ENCODE results near the gene DBNL.

DBNL gene

DNA sequence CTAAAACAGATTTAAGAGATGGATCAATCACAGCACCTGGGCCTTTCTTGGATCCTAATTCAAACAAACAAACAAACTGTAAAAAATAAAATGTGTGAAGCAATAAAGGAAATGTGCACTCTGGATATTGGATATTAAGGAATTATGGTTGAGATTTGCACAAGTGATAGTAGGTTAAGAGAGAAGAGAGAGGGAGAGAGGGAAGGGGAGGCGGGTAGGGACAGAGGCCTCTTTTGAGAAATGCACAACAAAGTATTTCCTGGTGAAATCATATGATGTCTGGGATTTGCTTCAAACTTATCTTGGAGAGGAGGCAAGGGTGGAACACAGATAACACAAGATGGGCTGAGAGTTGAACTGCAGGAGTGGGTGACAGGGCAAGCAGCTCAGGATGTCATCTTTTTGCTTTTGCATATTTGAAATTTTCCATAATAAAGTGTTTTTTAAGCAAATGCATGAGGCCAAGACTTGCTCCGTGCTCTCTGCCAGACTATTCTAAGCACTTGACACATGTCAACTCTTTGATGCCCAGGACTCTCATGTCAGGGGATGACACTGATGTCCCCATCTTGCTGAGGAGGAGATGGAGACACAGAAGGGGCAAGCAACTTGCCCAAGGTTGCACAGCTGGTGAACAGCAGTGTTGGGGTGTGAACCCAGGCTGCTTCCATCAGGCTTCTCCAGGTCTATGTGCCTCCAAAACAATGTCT, 50.5 kb downstream of the DBNL start:
- in situ Hi-C loops (cut with MboI; ENCODE audit: low pct_unique_long_range_greater_than_20kb, low sequenced_read_pairs, unreplicated experiment) = no loop called here
- no peak for DNase-seq (ENCODE audit: low spot score)
- TF ChIP-seq, protein P1, sequence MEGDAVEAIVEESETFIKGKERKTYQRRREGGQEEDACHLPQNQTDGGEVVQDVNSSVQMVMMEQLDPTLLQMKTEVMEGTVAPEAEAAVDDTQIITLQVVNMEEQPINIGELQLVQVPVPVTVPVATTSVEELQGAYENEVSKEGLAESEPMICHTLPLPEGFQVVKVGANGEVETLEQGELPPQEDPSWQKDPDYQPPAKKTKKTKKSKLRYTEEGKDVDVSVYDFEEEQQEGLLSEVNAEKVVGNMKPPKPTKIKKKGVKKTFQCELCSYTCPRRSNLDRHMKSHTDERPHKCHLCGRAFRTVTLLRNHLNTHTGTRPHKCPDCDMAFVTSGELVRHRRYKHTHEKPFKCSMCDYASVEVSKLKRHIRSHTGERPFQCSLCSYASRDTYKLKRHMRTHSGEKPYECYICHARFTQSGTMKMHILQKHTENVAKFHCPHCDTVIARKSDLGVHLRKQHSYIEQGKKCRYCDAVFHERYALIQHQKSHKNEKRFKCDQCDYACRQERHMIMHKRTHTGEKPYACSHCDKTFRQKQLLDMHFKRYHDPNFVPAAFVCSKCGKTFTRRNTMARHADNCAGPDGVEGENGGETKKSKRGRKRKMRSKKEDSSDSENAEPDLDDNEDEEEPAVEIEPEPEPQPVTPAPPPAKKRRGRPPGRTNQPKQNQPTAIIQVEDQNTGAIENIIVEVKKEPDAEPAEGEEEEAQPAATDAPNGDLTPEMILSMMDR (IDR thresholded peaks at IDR 0.05; ENCODE audit: extremely low read depth, insufficient read depth, missing control alignments) = no peak

DNA sequence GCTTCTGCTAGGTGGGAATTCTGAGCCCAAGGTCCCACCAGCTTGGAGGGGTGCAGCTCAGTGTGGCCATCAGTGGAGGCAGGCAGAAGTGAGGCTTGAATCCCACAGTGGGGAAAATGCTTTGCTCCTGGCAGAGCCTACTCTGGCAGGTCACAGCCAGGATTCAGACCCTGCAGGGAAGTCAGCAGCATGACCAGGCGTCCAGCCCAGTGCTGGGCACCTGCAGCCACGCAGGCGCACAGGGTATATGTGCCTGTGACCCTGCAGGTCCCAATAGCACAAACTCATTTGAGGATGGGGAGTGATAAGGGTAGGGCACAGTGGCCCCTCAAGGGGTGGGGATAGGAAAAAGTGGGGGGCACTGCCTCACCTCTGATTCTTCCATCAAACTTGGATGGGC, 51.3 kb downstream of the DBNL start:
- TF ChIP-seq, protein P1 (IDR thresholded peaks at IDR 0.05; ENCODE audit: extremely low read depth, insufficient read depth, missing control alignments) = no peak
- in situ Hi-C loops (cut with MboI; ENCODE audit: low pct_unique_long_range_greater_than_20kb, low sequenced_read_pairs, unreplicated experiment) = no loop called here
- DNase-seq (ENCODE audit: low spot score) = no peak

DNA sequence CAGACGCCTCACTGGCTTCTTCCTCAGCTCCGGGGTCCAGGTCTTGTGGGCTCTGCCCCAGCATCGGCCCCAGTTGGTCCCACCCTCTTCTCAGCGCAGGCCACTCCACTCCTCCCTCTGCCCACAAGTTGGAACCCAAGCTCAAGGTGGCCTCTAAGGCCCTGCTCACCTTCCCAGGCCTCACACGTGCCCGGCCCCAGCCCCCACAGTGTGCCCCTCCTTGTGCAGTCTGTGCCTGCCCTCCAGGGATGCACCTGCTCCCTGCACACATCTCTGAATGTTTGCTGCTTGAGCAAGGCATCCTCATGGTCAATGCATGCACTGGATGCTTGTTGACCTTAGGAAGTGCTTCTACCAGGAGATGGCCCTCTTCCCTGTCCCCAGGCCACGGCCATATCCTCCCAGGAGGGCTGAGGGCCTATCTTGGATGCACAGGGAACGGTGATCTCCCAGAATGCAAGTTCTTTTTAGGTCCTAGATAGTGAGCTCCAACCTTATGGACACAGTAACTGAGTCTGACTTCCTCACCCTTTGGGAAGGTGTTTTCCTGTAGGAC, 51.9 kb downstream of the DBNL start:
- in situ Hi-C loops (cut with MboI; ENCODE audit: low pct_unique_long_range_greater_than_20kb, low sequenced_read_pairs, unreplicated experiment) = no loop called here

DNA sequence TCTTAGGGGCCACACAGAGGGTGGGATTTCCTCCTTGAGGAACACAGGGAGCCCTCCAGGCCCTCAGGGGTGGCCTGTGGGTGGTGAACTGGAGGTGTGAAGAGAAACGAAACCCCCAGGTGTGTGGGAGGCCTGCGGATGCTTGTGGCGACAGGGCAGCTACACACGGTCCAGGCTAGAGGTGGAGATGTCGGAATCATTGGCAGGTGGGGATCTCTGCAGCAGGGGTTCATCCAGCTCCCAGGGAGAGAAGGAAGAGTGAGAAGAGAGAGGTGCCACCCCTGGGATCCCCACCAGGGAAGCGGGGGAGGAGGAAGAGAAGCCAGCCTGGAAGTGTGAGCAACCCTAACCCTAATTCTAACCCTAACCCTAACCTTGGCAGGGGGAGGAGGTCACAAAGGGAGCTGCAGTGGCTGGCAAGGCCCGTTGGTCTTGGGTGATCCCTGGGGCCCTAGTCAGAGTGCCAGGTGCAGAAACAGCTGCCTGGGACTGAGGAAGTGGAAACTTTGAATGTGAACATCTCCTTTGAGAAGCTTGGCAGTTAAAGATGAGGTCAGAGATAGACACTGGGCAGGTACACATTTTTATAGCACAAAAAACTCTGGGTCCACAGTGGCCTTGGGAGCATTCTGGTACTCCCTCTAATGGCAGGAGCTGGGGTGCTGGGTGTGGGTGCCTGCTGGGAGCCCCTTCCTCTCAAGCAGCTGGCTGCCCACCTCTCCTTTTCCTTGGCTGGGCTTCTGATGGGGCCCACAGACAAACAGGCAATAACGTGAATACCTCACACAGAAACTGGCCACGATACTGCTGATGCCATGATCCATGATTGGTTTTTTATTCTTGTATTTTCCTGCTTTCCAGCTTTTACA, 52.8 kb downstream of the DBNL start:
- DNase-seq (ENCODE audit: low spot score) = no peak
- in situ Hi-C loops (cut with MboI; ENCODE audit: low pct_unique_long_range_greater_than_20kb, low sequenced_read_pairs, unreplicated experiment) = no loop called here
- TF ChIP-seq, protein P1 (IDR thresholded peaks at IDR 0.05; ENCODE audit: extremely low read depth, insufficient read depth, missing control alignments) = no peak

More for the DNA sequence above, 51.9 kb downstream of the DBNL start:
- DNase-seq (ENCODE audit: low spot score) = no peak
- TF ChIP-seq, protein P1 (IDR thresholded peaks at IDR 0.05; ENCODE audit: extremely low read depth, insufficient read depth, missing control alignments) = no peak

DNA sequence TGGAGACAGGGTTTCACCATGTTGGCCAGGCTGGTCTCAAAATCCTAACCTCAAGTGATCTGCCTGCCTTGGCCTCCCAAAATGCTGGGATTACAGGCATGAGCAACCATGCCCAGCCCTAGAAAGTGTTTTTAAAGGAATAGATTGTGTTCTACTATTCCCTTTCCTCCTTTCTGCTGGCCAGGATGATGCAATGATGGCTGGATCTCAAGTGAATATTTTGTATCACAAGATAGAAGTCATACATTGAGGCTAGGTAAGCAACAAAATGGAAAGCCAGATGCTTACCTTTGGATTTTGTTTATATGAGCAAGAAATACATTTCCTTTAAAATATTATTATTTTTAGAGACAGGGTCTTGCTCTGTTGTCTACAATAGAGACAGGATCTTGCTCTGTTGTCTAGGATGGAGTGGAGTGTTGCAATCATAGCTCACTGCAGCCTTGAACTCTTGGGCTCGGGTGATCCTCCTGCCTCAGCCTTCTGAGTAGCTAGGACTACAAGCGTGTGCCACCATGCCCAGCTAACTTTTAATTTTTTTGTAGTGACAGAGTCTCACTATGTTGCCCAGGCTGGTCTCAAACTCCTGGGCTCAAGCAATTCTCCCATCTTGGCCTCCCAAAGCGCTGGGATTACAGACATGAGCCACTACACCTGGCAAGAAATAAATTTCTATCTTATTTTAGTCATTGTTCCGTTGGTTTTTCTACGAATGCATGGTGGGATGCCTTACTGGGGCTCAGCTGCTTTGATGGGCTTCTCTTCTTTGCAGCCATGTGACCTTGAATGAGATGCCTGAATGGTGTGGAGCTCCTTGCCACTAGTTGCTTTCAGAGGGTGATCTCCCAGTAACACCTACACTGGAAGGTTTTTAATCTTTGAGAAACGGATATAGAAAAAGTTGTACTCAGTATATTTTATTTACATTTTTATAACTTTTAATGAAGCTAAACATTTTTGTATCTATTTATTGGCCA, 53.9 kb downstream of the DBNL start:
- in situ Hi-C loops (cut with MboI; ENCODE audit: low pct_unique_long_range_greater_than_20kb, low sequenced_read_pairs, unreplicated experiment) = no loop called here
- DNase-seq (ENCODE audit: low spot score) = no peak
- TF ChIP-seq, protein P1 (IDR thresholded peaks at IDR 0.05; ENCODE audit: extremely low read depth, insufficient read depth, missing control alignments) = no peak

DNA sequence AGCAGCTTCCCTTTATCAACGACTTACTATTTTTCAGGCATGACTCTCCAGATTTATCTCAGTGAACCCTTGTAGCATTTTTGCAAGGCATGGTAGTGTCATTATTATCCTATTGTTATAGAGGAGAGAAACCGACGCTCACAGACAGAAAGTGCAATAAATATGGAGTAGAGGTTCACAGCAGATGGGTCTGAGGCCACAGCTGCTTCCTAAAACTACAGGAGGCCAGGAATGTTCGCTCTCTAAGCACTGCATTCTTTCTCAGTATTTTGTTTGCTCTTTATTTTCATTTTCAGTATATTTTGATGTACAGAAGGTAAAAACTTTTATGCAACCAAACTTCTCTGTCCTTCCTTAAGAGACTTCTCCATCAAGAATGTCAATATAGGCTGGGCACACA, 55.2 kb downstream of the DBNL start:
- in situ Hi-C loops (cut with MboI; ENCODE audit: low pct_unique_long_range_greater_than_20kb, low sequenced_read_pairs, unreplicated experiment) = no loop called here

More for the DNA sequence above, 55.2 kb downstream of the DBNL start:
- no peak for DNase-seq (ENCODE audit: low spot score)
- TF ChIP-seq, protein P1 (IDR thresholded peaks at IDR 0.05; ENCODE audit: extremely low read depth, insufficient read depth, missing control alignments) = no peak
